ENCODE measurements around the gene STX7.

DNA sequence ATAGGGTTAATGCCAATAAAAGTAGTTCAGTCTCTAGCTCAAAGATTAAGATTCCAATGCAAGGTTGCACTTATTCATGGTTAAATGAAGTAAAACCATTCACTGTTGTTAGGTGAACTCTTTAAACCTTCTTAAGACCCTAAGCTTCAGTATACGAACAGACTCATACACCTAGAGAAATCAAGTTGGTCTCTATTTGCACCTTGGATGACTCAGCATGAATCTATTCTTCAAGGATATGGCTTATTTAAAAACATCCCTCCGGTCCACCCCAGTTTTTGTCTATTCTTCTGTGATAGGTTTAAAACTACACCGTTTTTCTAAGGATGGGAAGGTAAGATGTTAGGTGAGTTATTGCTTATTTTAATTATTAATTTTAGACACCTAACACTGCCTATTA lies 24.2 kb upstream of the STX7 start:
- TF ChIP-seq, protein P1, sequence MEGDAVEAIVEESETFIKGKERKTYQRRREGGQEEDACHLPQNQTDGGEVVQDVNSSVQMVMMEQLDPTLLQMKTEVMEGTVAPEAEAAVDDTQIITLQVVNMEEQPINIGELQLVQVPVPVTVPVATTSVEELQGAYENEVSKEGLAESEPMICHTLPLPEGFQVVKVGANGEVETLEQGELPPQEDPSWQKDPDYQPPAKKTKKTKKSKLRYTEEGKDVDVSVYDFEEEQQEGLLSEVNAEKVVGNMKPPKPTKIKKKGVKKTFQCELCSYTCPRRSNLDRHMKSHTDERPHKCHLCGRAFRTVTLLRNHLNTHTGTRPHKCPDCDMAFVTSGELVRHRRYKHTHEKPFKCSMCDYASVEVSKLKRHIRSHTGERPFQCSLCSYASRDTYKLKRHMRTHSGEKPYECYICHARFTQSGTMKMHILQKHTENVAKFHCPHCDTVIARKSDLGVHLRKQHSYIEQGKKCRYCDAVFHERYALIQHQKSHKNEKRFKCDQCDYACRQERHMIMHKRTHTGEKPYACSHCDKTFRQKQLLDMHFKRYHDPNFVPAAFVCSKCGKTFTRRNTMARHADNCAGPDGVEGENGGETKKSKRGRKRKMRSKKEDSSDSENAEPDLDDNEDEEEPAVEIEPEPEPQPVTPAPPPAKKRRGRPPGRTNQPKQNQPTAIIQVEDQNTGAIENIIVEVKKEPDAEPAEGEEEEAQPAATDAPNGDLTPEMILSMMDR (IDR thresholded peaks at IDR 0.05 in 2 of 3, conservative IDR thresholded peaks at IDR 0.05 in 1 of 3; ENCODE audit: borderline replicate concordance in 1 of 3, insufficient read depth in 1 of 3, low read depth in 2 of 3, low read length in 2 of 3): no peak
- no peak for TF ChIP-seq ZNF274 (IDR thresholded peaks at IDR 0.05; ENCODE audit: low read depth, low read length)
- no peak for TF ChIP-seq EZH2 (IDR thresholded peaks at IDR 0.05)
- no peak for TF ChIP-seq FOSL1 (IDR thresholded peaks at IDR 0.05; ENCODE audit: low read depth)
- TF ChIP-seq POLR2A (IDR thresholded peaks at IDR 0.05; ENCODE audit: borderline replicate concordance, extremely low read depth, insufficient read depth, insufficient read length): no peak
- TF ChIP-seq, protein P2, sequence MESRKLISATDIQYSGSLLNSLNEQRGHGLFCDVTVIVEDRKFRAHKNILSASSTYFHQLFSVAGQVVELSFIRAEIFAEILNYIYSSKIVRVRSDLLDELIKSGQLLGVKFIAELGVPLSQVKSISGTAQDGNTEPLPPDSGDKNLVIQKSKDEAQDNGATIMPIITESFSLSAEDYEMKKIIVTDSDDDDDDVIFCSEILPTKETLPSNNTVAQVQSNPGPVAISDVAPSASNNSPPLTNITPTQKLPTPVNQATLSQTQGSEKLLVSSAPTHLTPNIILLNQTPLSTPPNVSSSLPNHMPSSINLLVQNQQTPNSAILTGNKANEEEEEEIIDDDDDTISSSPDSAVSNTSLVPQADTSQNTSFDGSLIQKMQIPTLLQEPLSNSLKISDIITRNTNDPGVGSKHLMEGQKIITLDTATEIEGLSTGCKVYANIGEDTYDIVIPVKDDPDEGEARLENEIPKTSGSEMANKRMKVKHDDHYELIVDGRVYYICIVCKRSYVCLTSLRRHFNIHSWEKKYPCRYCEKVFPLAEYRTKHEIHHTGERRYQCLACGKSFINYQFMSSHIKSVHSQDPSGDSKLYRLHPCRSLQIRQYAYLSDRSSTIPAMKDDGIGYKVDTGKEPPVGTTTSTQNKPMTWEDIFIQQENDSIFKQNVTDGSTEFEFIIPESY (IDR thresholded peaks at IDR 0.05; ENCODE audit: extremely low read depth, insufficient replicate concordance, low read length): no peak
- no peak for TF ChIP-seq CEBPB (IDR thresholded peaks at IDR 0.05; ENCODE audit: low read depth)
- TF ChIP-seq, protein P3, sequence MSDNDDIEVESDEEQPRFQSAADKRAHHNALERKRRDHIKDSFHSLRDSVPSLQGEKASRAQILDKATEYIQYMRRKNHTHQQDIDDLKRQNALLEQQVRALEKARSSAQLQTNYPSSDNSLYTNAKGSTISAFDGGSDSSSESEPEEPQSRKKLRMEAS (IDR thresholded peaks at IDR 0.05): no peak
